ENCODE measurements around the gene KDF1.

KDF1 gene

DNA sequence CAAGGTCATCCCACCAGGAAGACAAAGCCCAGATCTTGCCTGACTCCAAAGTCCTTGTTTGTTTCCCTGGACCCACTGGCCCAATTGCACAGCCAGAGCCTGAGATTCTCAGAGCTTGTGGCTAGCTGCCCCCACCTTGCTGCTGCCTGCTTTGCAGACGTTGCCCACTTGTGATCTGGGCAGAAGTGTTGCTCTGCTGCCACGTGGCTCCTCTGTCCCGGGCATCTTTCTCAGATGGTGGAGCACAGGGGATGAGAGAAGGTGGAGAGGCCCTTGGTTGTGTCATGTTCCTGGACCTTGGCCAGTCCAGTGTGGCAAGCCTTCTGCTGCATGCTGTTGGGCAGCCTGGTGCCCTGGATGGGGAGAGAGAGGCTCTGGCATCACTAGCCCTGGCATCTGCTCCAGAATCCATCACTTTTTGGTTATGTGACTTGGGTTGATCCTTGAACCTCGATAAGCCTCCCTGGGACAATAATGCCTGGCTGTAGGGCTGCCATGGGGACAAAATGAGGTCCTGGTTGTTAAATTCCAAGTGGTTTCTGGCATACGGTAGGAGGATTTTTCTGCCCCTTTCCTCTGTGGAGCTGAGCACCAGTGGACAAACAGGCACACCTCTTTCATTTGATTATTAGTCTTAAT is 44.9 kb downstream of the KDF1 start:
- no peak overlapping the region for H3K4me3 ChIP-seq (replicated peaks; ENCODE audit: low read depth, low read length)

DNA sequence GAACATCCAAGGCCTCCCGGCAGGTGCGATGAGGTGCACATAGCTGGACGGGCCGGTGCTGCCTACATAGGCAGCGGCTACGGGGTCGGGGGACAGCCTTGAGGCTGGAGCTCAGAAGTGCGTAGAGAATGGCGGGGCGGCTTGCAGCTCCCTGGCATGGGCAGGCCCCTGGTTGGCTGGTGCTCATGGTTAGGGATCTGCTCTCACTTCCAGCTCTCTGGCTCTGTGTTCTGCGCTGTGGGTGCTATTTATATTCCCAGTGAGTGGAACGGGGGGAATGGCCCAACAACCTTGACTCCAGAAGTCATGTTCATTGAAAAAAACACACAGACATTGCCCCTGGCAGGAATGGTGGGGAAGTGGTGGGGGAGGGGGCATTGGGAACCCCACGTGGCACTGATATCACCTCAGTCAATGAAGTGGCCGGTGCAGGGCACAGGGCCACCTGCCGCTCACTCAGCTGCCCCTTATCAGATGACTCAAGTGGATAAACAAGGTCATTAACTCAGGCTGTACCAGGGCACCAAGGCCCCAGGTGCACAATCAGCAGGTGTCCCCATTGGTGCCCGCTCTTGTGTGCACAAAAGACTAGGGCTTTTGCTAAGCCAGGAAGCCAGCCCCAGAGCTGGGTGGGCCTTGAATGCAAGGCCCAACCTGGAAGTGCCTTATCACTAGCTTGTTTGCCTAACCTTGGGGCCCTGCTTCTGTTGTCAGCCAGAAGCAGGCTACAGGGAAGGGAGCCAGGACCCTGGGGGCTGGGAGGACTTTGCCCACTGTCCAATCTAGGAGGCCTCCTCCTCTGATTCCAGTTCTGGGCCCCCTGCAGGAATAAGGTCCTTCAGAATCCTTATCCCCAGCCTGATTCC is 46.3 kb downstream of the KDF1 start, which contains the start of gene NR0B2:
NR0B2 (minus strand) TSS at position 222 of the 866 bp plus-strand sequence; CDS start at position 187, 35 bp downstream.
- H3K4me3 ChIP-seq (replicated peaks; ENCODE audit: low read depth, low read length) = no peak within 1 kb of the TSS
- TF ChIP-seq, protein P1, sequence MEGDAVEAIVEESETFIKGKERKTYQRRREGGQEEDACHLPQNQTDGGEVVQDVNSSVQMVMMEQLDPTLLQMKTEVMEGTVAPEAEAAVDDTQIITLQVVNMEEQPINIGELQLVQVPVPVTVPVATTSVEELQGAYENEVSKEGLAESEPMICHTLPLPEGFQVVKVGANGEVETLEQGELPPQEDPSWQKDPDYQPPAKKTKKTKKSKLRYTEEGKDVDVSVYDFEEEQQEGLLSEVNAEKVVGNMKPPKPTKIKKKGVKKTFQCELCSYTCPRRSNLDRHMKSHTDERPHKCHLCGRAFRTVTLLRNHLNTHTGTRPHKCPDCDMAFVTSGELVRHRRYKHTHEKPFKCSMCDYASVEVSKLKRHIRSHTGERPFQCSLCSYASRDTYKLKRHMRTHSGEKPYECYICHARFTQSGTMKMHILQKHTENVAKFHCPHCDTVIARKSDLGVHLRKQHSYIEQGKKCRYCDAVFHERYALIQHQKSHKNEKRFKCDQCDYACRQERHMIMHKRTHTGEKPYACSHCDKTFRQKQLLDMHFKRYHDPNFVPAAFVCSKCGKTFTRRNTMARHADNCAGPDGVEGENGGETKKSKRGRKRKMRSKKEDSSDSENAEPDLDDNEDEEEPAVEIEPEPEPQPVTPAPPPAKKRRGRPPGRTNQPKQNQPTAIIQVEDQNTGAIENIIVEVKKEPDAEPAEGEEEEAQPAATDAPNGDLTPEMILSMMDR (IDR thresholded peaks at IDR 0.05; ENCODE audit: low read length, missing control alignments) = no peak

More for the DNA sequence above, 44.9 kb downstream of the KDF1 start:
- no peak for DNase-seq (ENCODE audit: low read depth)
- TF ChIP-seq, protein P1 (IDR thresholded peaks at IDR 0.05; ENCODE audit: low read length, missing control alignments) = no peak

DNA sequence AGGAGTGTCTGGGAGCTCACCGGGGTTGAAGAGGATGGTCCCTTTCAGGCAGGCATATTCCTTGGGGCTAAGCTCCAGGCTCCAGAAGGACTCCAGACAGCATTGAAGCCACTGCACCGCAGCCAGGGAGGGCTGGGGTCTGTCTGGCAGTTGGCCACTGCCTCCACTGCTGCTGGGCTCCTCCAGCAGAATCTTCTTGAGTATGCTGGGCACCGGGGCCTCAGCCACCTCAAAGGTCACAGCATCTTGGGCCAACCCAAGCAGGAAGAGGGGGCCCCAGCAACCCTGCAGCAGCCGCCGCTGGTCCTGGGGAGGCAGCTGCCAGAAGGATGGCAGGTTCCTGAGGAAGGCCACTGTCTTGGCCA is 46.9 kb downstream of the KDF1 start:
- TF ChIP-seq, protein P1 (IDR thresholded peaks at IDR 0.05; ENCODE audit: low read length, missing control alignments) = no peak
- DNase-seq (ENCODE audit: low read depth) = no peak
- H3K4me3 ChIP-seq (replicated peaks; ENCODE audit: low read depth, low read length) = no peak overlapping the region

More for the DNA sequence above, 46.3 kb downstream of the KDF1 start, which contains the start of gene NR0B2:
- DNase-seq (ENCODE audit: low read depth) = no peak

DNA sequence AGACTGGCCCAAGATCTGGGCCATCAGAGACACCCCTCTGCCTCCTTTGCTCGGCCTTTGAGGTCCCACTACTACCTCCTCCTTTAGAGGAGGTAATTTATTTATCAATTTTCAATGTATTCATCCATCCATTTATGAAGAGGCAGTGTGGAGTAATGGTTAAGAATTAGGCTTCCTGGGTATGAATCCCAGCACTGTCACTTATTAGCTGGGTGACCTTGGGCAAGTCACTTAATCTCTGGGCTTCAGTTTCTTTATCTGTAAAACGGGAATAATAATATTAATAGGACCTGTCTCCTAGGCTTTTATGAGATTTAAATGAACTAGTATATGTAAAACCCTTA is 48.1 kb downstream of the KDF1 start:
- TF ChIP-seq, protein P1 (IDR thresholded peaks at IDR 0.05; ENCODE audit: low read length, missing control alignments) = no peak
- no peak for DNase-seq (ENCODE audit: low read depth)
- H3K4me3 ChIP-seq (replicated peaks; ENCODE audit: low read depth, low read length) = no peak overlapping the region

DNA sequence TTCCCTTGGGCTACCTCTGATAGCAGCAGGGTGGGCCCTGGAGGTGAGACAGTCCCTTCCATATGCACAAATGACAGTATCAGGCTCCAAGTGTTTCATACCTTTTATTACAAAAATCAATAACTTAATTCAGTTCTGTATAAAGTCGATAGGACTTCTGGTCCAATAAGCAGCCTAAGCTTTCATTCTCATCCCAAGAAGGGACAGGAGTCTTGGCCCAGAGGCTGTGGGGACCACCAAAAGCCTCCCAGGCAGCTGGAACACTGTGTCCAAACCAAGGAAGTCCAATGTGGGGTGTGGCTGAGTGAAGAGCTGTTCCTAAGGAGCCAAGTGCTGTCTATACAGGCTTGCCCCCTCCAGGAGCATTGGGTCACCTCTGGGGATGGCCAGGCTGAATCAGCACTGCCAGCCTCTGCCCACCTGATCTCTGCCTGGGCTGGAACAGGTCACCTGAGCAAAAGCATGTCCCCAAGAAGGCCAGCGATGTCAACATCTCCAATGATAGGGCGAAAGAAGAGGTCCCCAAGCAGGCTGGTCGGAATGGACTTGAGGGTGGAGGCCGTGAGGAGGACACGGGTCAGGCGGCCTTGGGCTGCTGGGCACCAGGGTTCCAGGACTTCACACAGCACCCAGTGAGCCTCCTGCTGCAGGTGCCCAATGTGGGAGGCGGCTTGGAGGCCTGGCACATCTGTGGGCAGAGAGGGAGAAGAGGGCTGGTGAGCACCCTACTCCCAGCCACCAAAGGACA is 48.7 kb downstream of the KDF1 start:
- H3K4me3 ChIP-seq (replicated peaks; ENCODE audit: low read depth, low read length) = no peak overlapping the region
- no peak for DNase-seq (ENCODE audit: low read depth)
- TF ChIP-seq, protein P1 (IDR thresholded peaks at IDR 0.05; ENCODE audit: low read length, missing control alignments) = no peak

DNA sequence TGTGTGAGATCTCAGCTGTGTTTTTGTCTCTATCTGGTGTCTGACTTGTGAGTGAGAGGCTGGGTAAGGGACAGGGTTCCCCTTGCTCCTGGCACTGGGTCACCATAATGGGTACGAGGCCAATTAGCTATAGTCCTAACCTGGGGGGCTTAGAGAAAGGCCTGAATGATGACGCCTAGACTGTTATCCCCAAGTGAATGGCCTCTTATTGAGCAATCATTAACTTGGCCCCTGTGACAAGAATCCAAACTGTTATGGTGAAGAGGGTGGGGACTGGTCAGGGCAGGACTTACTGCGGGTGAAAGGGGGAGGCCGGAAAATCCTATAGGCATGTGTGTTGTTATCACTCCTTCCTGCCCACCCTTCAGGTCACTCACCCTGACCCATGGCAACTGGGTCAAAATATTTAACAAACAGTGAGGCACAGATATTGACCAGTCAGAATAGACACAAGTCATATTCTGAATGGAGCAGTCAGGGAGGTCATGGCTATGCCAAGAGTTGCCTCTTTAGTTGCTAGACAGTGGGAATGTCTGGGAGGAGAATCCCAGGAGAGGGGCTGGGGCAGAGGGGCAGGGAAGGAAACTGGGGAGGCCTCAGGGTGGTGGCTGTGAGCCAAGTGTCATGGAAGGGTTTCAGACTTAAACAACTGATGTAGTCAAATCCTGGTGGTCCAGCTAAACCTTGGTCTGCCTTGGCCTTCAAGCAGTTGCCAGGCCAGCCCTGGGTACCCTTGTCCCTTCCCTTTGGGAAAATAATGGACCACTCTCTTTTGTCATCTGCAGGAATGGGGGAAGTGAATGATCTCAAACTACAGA is 49.7 kb downstream of the KDF1 start:
- DNase-seq (ENCODE audit: low read depth) = no peak
- TF ChIP-seq, protein P1 (IDR thresholded peaks at IDR 0.05; ENCODE audit: low read length, missing control alignments) = no peak
- H3K4me3 ChIP-seq (replicated peaks; ENCODE audit: low read depth, low read length) = no peak overlapping the region

All from fibroblast of pulmonary artery (primary cell).